Measurements from ENCODE around the gene DBNDD1. TPM values are rescaled to one million over a fixed set of nuclear protein-coding genes. Genes with fewer than 3 reads are reported as not detected.

DBNDD1 gene
- total RNA-seq = 24.9 and 34.3 TPM in 2 replicates

GRCh38 chr16:90018652-90019542 lies at the start of gene DBNDD1:
Gene DBNDD1 (minus strand): TSS chr16:90019456. CDS start chr16:90019341, 115 bp downstream.

Other genes starting within 250 kb of the DBNDD1 start
- 38.4 and 49.5 TPM in 2 replicates for gene FANCA, start 202.8 kb downstream of the DBNDD1 start, total RNA-seq
- 1.2 and 2.2 TPM in 2 replicates for gene SPIRE2, start 191.0 kb downstream of the DBNDD1 start, total RNA-seq
- 137 and 150 TPM in 2 replicates for gene TCF25, start 145.9 kb downstream of the DBNDD1 start, total RNA-seq
- gene MC1R, start 100.6 kb downstream of the DBNDD1 start, total RNA-seq = 2.7 and 2.9 TPM in 2 replicates
- gene TUBB3, start 96.1 kb downstream of the DBNDD1 start, total RNA-seq = 130 and 167 TPM in 2 replicates
- 87.5 and 93.1 TPM in 2 replicates for gene DEF8, start 70.7 kb downstream of the DBNDD1 start, total RNA-seq
- gene PRDM7, start 57.9 kb upstream of the DBNDD1 start, total RNA-seq = not detected in 2 replicates